ENCODE results near the gene BCAR3. TPM values are rescaled to one million over a fixed set of nuclear protein-coding genes. Genes with fewer than 3 reads are reported as not detected.
"Not testable (repeated sequence)": the region's sequence is repeated elsewhere in the genome, so short reads cannot be mapped to it uniquely, and the experiment has no call there.

Gene BCAR3
- total RNA-seq, 1 donor from 2014 or later = 14.6 TPM

- Histone ChIP-seq H3K36me3 (ENCODE audit: control insufficient read depth in 3 of 3, insufficient read depth in 3 of 3, low read length in 3 of 3) (no peaks in the 10 kb centered on the region), H3K4me3 (ENCODE audit: low read length in 3 of 3) (no peak overlapping the region), H3K27ac (ENCODE audit: low read depth, low read length) (no peak overlapping the region), H3K9me3 (ENCODE audit: control insufficient read depth in 3 of 3, low read length in 3 of 3) (no peaks in the 10 kb centered on the region), H3K4me1 (ENCODE audit: control insufficient read depth in 3 of 3, insufficient read depth in 3 of 3, low read length in 3 of 3) (peaks cover 12 to 16% (median 13%) of the 10 kb centered on the region in 3 donors), H3K9ac (ENCODE audit: low read depth in 1 of 3, low read length in 3 of 3) (no peak overlapping the region), H3K27me3 (ENCODE audit: control insufficient read depth in 3 of 3, insufficient read depth in 3 of 3, low read length in 3 of 3) (no peaks in the 10 kb centered on the region)
Measured at GRCh38 chr1:93663208-93663614, 18.4 kb downstream of the BCAR3 start.

GRCh38 chr1:93662481-93663207, 19.0 kb downstream of the BCAR3 start:
- Histone ChIP-seq H3K27me3 (ENCODE audit: control insufficient read depth in 3 of 3, insufficient read depth in 3 of 3, low read length in 3 of 3) (no peaks in the 10 kb centered on the region), H3K9ac (ENCODE audit: low read depth in 1 of 3, low read length in 3 of 3) (no peak overlapping the region), H3K36me3 (ENCODE audit: control insufficient read depth in 3 of 3, insufficient read depth in 3 of 3, low read length in 3 of 3) (no peaks in the 10 kb centered on the region), H3K9me3 (ENCODE audit: control insufficient read depth in 3 of 3, low read length in 3 of 3) (no peaks in the 10 kb centered on the region), H3K27ac (ENCODE audit: low read depth, low read length) (no peak overlapping the region), H3K4me3 (ENCODE audit: low read length in 3 of 3) (no peak overlapping the region), H3K4me1 (ENCODE audit: control insufficient read depth in 3 of 3, insufficient read depth in 3 of 3, low read length in 3 of 3) (peaks cover 12 to 16% (median 13%) of the 10 kb centered on the region in 3 donors)

GRCh38 chr1:93661829-93662474, 19.7 kb downstream of the BCAR3 start:
- peaks cover 11 to 16% (median 13%) of the 10 kb centered on the region in 3 donors for H3K4me1 ChIP-seq (ENCODE audit: control insufficient read depth in 3 of 3, insufficient read depth in 3 of 3, low read length in 3 of 3)
- H3K9ac ChIP-seq (ENCODE audit: low read depth in 1 of 3, low read length in 3 of 3) = no peak overlapping the region
- no peak overlapping the region for H3K27ac ChIP-seq (ENCODE audit: low read depth, low read length)
- no peak overlapping the region for H3K4me3 ChIP-seq (ENCODE audit: low read length in 3 of 3)
- no peaks in the 10 kb centered on the region for H3K36me3 ChIP-seq (ENCODE audit: control insufficient read depth in 3 of 3, insufficient read depth in 3 of 3, low read length in 3 of 3)
- no peaks in the 10 kb centered on the region for H3K27me3 ChIP-seq (ENCODE audit: control insufficient read depth in 3 of 3, insufficient read depth in 3 of 3, low read length in 3 of 3)
- H3K9me3 ChIP-seq (ENCODE audit: control insufficient read depth in 3 of 3, low read length in 3 of 3) = no peaks in the 10 kb centered on the region

- H3K27ac ChIP-seq (ENCODE audit: low read depth, low read length) = not testable (repeated sequence)
Measured at GRCh38 chr1:93661341-93661740, 20.3 kb downstream of the BCAR3 start.

GRCh38 chr1:93659822-93660503, 21.7 kb downstream of the BCAR3 start:
- H3K27ac ChIP-seq (ENCODE audit: low read depth, low read length) = no peak overlapping the region
- H3K9ac ChIP-seq (ENCODE audit: low read depth in 1 of 3, low read length in 3 of 3) = no peak overlapping the region

More at GRCh38 chr1:93661341-93661740, 20.3 kb downstream of the BCAR3 start:
- H3K9ac ChIP-seq (ENCODE audit: low read depth in 1 of 3, low read length in 3 of 3); H3K27me3 ChIP-seq (ENCODE audit: control insufficient read depth in 3 of 3, insufficient read depth in 3 of 3, low read length in 3 of 3); H3K9me3 ChIP-seq (ENCODE audit: control insufficient read depth in 3 of 3, low read length in 3 of 3); H3K4me3 ChIP-seq (ENCODE audit: low read length in 3 of 3); H3K36me3 ChIP-seq (ENCODE audit: control insufficient read depth in 3 of 3, insufficient read depth in 3 of 3, low read length in 3 of 3): not testable (repeated sequence)
- H3K4me1 ChIP-seq (ENCODE audit: control insufficient read depth in 3 of 3, insufficient read depth in 3 of 3, low read length in 3 of 3) = peaks cover 5 to 13% (median 13%) of the 10 kb centered on the region in 3 donors

GRCh38 chr1:93658188-93658587, 23.4 kb downstream of the BCAR3 start:
- peaks cover 0 to 5% (median 0%) of the 10 kb centered on the region in 3 donors for H3K9me3 ChIP-seq (ENCODE audit: control insufficient read depth in 3 of 3, low read length in 3 of 3)
- peaks cover 2 to 9% (median 4%) of the 10 kb centered on the region in 3 donors for H3K4me1 ChIP-seq (ENCODE audit: control insufficient read depth in 3 of 3, insufficient read depth in 3 of 3, low read length in 3 of 3)
- no peaks in the 10 kb centered on the region for H3K27me3 ChIP-seq (ENCODE audit: control insufficient read depth in 3 of 3, insufficient read depth in 3 of 3, low read length in 3 of 3)
- H3K4me3 ChIP-seq (ENCODE audit: low read length in 3 of 3) = no peak overlapping the region
- H3K27ac ChIP-seq (ENCODE audit: low read depth, low read length) = no peak overlapping the region
- no peak overlapping the region for H3K9ac ChIP-seq (ENCODE audit: low read depth in 1 of 3, low read length in 3 of 3)
- H3K36me3 ChIP-seq (ENCODE audit: control insufficient read depth in 3 of 3, insufficient read depth in 3 of 3, low read length in 3 of 3) = no peaks in the 10 kb centered on the region

More at GRCh38 chr1:93659822-93660503, 21.7 kb downstream of the BCAR3 start:
- Histone ChIP-seq H3K36me3 (ENCODE audit: control insufficient read depth in 3 of 3, insufficient read depth in 3 of 3, low read length in 3 of 3) (no peaks in the 10 kb centered on the region), H3K9me3 (ENCODE audit: control insufficient read depth in 3 of 3, low read length in 3 of 3) (no peaks in the 10 kb centered on the region), H3K4me1 (ENCODE audit: control insufficient read depth in 3 of 3, insufficient read depth in 3 of 3, low read length in 3 of 3) (peaks cover 3 to 12% (median 12%) of the 10 kb centered on the region in 3 donors), H3K4me3 (ENCODE audit: low read length in 3 of 3) (no peak overlapping the region), H3K27me3 (ENCODE audit: control insufficient read depth in 3 of 3, insufficient read depth in 3 of 3, low read length in 3 of 3) (no peaks in the 10 kb centered on the region)

- Histone ChIP-seq H3K4me1 (ENCODE audit: control insufficient read depth in 3 of 3, insufficient read depth in 3 of 3, low read length in 3 of 3) (no peaks in the 10 kb centered on the region), H3K27me3 (ENCODE audit: control insufficient read depth in 3 of 3, insufficient read depth in 3 of 3, low read length in 3 of 3) (no peaks in the 10 kb centered on the region), H3K9me3 (ENCODE audit: control insufficient read depth in 3 of 3, low read length in 3 of 3) (peaks cover 0 to 5% (median 0%) of the 10 kb centered on the region in 3 donors), H3K9ac (ENCODE audit: low read depth in 1 of 3, low read length in 3 of 3) (no peak overlapping the region), H3K36me3 (ENCODE audit: control insufficient read depth in 3 of 3, insufficient read depth in 3 of 3, low read length in 3 of 3) (no peaks in the 10 kb centered on the region), H3K4me3 (ENCODE audit: low read length in 3 of 3) (no peak overlapping the region), H3K27ac (ENCODE audit: low read depth, low read length) (no peak overlapping the region)
Measured at GRCh38 chr1:93656491-93656890, 25.1 kb downstream of the BCAR3 start.

GRCh38 chr1:93653656-93654055, 28.0 kb downstream of the BCAR3 start:
- Histone ChIP-seq H3K9me3 (ENCODE audit: control insufficient read depth in 3 of 3, low read length in 3 of 3) (peaks cover 0 to 5% (median 0%) of the 10 kb centered on the region in 3 donors), H3K4me3 (ENCODE audit: low read length in 3 of 3) (no peak overlapping the region), H3K4me1 (ENCODE audit: control insufficient read depth in 3 of 3, insufficient read depth in 3 of 3, low read length in 3 of 3) (no peaks in the 10 kb centered on the region), H3K27me3 (ENCODE audit: control insufficient read depth in 3 of 3, insufficient read depth in 3 of 3, low read length in 3 of 3) (no peaks in the 10 kb centered on the region), H3K36me3 (ENCODE audit: control insufficient read depth in 3 of 3, insufficient read depth in 3 of 3, low read length in 3 of 3) (peaks cover 0 to 2% (median 0%) of the 10 kb centered on the region in 3 donors), H3K9ac (ENCODE audit: low read depth in 1 of 3, low read length in 3 of 3) (no peak overlapping the region), H3K27ac (ENCODE audit: low read depth, low read length) (no peak overlapping the region)

GRCh38 chr1:93652323-93652949, 29.2 kb downstream of the BCAR3 start:
- Histone ChIP-seq H3K27ac (ENCODE audit: low read depth, low read length) (no peak overlapping the region), H3K4me3 (ENCODE audit: low read length in 3 of 3) (no peak overlapping the region), H3K9ac (ENCODE audit: low read depth in 1 of 3, low read length in 3 of 3) (no peak overlapping the region), H3K27me3 (ENCODE audit: control insufficient read depth in 3 of 3, insufficient read depth in 3 of 3, low read length in 3 of 3) (no peaks in the 10 kb centered on the region), H3K9me3 (ENCODE audit: control insufficient read depth in 3 of 3, low read length in 3 of 3) (peaks cover 0 to 5% (median 0%) of the 10 kb centered on the region in 3 donors), H3K4me1 (ENCODE audit: control insufficient read depth in 3 of 3, insufficient read depth in 3 of 3, low read length in 3 of 3) (no peaks in the 10 kb centered on the region), H3K36me3 (ENCODE audit: control insufficient read depth in 3 of 3, insufficient read depth in 3 of 3, low read length in 3 of 3) (peaks cover 0 to 2% (median 0%) of the 10 kb centered on the region in 3 donors)

All from skeletal muscle tissue (tissue), 4 donors.